Stimulated activated CD4-positive, alpha-beta T cell treated with anti-CD3 and anti-CD28 coated beads, Interleukin-2, amount 100 ng/mL, for 4 hours (primary cell): ENCODE measurements around the gene EP300.
"Not testable (repeated sequence)": the region's sequence is repeated elsewhere in the genome, so short reads cannot be mapped to it uniquely, and the experiment has no call there.

Experiments
- DNase-seq: peaks from one replicate; pipeline ENCODE4 v3.0.0-alpha.2; 2020; ENCODE audit warnings: low read depth

Gene EP300

DNA sequence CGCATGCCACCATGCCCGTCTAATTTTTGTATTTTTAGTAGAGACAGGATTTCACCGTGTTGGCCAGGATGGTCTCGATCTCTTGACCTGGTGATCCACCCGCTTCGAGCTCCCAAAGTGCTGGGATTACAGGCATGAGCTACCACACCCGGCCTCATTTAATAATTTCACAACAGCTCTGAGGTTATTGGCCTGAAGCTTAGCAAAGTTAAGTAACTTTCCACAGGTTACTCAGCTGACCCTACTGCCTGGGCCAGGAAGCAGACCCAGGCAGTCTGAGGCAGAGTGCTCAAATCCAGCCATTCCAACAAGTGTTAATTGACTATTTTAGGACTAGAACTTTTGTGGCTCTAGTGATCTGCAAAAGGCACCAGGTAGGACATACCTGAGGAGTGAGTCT lies 60.5 kb downstream of the EP300 start:
- no peak for DNase-seq

- no peak for DNase-seq
These were observed 64.7 kb downstream of the EP300 start for GRCh38 chr22:41157083-41157482.

- no peak for DNase-seq
These were observed 76.8 kb downstream of the EP300 start for GRCh38 chr22:41169157-41169556.

DNA sequence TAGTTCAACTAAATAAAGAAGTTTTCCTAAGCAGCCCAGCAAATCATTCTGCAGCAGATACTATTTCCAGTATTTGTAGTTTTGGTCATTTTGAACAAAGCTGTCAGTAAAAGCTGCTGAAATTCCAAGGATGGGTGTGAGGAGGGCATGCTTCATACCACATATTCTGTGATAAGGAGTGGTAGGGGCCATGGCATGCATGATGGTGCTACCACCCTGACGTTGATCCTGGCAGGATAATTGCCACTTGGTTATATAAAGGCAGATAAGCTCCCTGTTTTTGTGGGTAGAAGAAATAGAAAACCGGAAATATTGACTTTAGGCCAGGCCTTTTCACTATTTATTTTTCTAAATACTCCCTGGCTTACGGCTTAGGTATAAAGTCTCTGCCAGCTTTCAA lies 79.6 kb downstream of the EP300 start:
- DNase-seq: no peak

GRCh38 chr22:41175546-41175945 lies 83.2 kb downstream of the EP300 start:
- no peak for DNase-seq

- no peak for DNase-seq
These were observed 84.7 kb downstream of the EP300 start for GRCh38 chr22:41177040-41177621.

DNA sequence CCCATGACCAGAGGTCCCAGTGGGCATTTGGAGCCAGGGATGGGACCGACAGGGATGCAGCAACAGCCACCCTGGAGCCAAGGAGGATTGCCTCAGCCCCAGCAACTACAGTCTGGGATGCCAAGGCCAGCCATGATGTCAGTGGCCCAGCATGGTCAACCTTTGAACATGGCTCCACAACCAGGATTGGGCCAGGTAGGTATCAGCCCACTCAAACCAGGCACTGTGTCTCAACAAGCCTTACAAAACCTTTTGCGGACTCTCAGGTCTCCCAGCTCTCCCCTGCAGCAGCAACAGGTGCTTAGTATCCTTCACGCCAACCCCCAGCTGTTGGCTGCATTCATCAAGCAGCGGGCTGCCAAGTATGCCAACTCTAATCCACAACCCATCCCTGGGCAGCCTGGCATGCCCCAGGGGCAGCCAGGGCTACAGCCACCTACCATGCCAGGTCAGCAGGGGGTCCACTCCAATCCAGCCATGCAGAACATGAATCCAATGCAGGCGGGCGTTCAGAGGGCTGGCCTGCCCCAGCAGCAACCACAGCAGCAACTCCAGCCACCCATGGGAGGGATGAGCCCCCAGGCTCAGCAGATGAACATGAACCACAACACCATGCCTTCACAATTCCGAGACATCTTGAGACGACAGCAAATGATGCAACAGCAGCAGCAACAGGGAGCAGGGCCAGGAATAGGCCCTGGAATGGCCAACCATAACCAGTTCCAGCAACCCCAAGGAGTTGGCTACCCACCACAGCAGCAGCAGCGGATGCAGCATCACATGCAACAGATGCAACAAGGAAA lies 85.4 kb downstream of the EP300 start:
- no peak for DNase-seq

GRCh38 chr22:41178425-41178975 lies 86.1 kb downstream of the EP300 start:
- DNase-seq: no peak

- DNase-seq: not testable (repeated sequence)
These were observed 88.0 kb downstream of the EP300 start for GRCh38 chr22:41180362-41180761.

- no peak for DNase-seq
These were observed 88.5 kb downstream of the EP300 start for GRCh38 chr22:41180926-41181325.

- DNase-seq: no peak
These were observed 89.2 kb downstream of the EP300 start for GRCh38 chr22:41181349-41182241.

DNA sequence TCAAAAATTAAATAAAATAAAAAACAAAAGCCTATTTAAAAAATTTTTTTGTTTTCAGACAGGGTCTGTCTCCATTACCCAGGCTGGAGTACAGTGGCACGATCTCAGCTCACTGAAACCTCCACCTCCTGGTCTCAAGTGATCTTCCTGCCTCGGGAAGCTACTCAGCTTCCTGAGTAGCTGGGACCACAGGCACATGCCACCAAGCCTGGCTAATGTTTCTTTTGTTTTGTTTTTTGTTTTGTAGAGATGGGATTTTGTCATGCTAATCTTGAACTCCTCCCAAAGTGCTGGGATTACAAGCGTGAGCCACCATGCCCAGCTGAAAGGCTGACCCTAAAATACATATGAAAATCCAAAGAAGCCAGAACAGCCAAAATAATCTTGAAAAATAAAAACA lies 92.3 kb downstream of the EP300 start:
- no peak for DNase-seq

DNA sequence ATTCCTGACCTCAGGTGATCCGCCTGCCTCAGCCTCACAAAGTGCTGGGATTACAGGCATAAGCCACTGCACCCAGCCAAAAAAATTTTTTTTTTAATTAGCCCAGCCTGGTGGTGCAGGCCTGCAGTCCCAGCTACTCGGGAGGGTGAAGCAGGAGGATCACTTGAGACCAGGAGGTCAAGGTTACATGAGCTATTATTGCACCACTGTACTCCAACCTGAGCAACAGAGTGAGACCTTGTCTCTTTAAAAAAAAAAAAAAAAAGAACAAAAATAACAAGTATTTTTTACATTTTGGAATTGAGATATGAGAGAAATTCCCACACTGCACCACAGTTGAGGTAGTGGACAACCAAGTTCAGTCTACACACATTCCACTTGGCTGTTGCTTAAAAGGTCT lies 99.1 kb downstream of the EP300 start:
- no peak for DNase-seq

DNA sequence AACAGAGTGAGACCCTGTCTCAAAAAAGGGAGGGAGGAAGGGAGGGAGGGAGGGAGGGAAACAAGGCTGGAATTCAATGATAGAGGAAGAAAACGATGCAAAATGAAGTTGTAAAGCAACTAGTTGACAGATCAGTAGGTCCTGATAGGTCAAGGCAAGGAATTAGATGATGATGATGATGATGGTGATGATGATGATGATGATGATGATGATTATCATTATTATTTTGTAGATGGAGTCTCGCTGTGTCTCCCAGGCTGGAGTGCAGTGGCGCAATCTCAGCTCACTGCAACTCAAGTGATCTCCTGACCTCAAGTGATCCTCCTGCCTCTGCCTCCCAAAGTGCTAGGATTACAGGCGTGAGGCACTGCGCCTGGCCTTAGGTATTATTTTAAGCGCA lies 101.4 kb downstream of the EP300 start:
- DNase-seq: no peak

- DNase-seq: peak; percentile 75
These were observed 104.9 kb downstream of the EP300 start for GRCh38 chr22:41197038-41197972.

DNA sequence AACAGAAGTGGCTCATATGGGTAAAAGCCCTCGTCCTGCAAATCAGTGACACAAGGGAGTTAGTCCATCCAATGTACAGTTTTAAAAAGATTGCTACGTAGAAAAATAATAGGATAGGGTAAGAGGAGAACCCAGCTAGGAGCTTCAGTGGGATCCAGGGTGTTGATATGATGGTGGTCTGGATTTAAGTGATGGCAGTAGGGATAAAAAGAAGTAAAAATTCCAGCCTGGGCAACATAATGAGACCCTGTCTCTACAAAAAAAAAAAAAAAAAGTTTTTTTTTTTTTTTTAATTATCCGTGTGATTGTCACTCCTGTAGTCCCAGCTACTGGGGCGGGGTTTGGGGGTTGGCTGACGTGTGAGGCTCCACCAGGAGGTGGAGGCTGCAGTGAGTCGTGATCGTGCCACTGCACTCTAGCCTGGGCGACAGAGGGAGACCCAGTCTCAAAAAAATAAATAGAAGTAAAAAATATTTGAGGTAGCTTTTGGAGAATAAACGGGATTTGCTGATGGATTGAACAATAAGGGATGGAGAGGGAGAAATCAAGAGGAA lies 105.7 kb downstream of the EP300 start:
- peak; percentile 43 for DNase-seq

DNA sequence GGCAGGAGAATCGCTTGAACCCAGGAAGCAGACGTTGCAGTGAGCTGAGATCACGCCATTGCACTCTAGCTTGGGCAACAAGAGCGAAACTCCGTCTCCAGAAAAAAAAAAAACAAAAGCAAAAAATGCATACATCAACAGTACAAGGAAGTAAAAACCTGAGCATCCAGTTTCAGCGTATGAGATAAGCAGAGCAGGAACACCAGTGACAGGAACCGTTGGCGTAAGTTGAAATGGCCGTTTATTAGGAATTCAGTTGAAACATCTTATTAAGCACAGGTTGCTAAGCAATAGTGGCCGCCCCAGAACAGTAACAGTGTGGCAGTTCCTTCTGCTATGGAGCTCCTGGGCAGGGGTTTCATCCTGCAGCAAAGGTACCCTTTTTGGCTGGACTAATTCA lies 108.7 kb downstream of the EP300 start:
- no peak for DNase-seq

GRCh38 chr22:41203118-41203517 lies 110.7 kb downstream of the EP300 start:
- DNase-seq: no peak

DNA sequence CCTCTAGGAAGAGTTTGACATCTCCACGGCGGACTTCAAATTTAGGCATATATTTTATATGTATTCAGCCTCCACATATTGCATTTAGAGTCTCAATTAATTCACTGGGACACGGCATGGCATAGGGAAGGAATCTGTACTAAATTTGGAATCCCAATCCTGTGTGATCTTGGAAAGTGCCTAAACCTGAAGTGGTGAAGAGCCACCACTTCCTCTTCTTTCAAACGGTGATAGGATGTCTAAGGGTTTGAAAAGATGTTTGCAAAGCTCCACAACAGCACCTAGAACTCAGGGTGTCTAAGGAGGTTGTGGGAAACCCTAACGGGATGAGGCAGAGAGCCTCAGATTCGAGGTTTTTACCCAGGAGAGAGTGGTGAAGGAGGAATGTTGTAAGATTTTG lies 111.7 kb downstream of the EP300 start:
- DNase-seq: no peak

GRCh38 chr22:41204992-41205900 lies 112.9 kb downstream of the EP300 start, which contains the start of gene L3MBTL2:
Gene L3MBTL2, plus strand, starts transcription at chr22:41205312. Its CDS starts 51 bp downstream, at chr22:41205363.
- peak; percentile 98 for DNase-seq
